Lower lobe of right lung (tissue), 2 donors: ENCODE measurements around the gene DPH3. TPM values are rescaled to one million over a fixed set of nuclear protein-coding genes. Genes with fewer than 3 reads are reported as not detected.

Experiments
- ATAC-seq, 2 donors: fragments of 200-7000 bp; cut with Tn5 transposase; one replicate each; pipeline ENCODE4 v1.9.1; 2020 to 2022; ENCODE audit warnings: mild to moderate bottlenecking in 2 of 2, moderate library complexity in 2 of 2
- DNase-seq: peaks from one replicate; pipeline ENCODE4 v3.0.0-alpha.2; 2020
- H3K27ac ChIP-seq: fragments of 200-600 bp; one replicate; pipeline ENCODE4 v1.8.0; 2022
- H3K27me3 ChIP-seq: fragments of 200-600 bp; one replicate; pipeline ENCODE4 v1.8.0; 2022; ENCODE audit warnings: low read depth
- H3K36me3 ChIP-seq: fragments of 200-600 bp; one replicate; pipeline ENCODE4 v1.8.0; 2022; ENCODE audit warnings: mild to moderate bottlenecking
- H3K4me1 ChIP-seq: fragments of 200-600 bp; one replicate; pipeline ENCODE4 v1.8.0; 2022
- H3K4me3 ChIP-seq: fragments of 200-600 bp; one replicate; pipeline ENCODE4 v1.8.0; 2022; ENCODE audit warnings: mild to moderate bottlenecking
- H3K9me3 ChIP-seq: fragments of 200-600 bp; one replicate; pipeline ENCODE4 v1.8.0; 2022
- intact Hi-C: fragments of 100-400 bp; cut with DNase I; formaldehyde crosslinking; loops from one replicate; pipeline ENCODE4 v1.11.0; 2022
- total RNA-seq: library from RNA; stranded (reverse); fragmentation: NEBNext Ultra II Directional; extraction: Animal tissue kit (Norgen Biotek cat#: 25700); gene quantifications from one replicate; pipeline ENCODE4 v1.2.1, GENCODE V29; 2021
- TF ChIP-seq, protein P1 (sequence below): fragments of 200-600 bp; IDR thresholded peaks from one replicate; pipeline ENCODE4 v1.8.0; 2022; ENCODE audit warnings: antibody characterized with exemption, mild to moderate bottlenecking
- donor health status: DM: no; HTN: yes; CAD: no; lungs with severe emphysema.

The DPH3 gene
- total RNA-seq, 1 donor from 2014 or later: 29.0 TPM

GRCh38 chr3:16290007-16290826, 25.5 kb upstream of the DPH3 start:
- DNase-seq: no peak
- H3K4me3 ChIP-seq: no peak overlapping the region
- H3K36me3 ChIP-seq: peaks cover 11% of the 10 kb centered on the region
- no peak overlapping the region for H3K27ac ChIP-seq
- TF ChIP-seq, protein P1, sequence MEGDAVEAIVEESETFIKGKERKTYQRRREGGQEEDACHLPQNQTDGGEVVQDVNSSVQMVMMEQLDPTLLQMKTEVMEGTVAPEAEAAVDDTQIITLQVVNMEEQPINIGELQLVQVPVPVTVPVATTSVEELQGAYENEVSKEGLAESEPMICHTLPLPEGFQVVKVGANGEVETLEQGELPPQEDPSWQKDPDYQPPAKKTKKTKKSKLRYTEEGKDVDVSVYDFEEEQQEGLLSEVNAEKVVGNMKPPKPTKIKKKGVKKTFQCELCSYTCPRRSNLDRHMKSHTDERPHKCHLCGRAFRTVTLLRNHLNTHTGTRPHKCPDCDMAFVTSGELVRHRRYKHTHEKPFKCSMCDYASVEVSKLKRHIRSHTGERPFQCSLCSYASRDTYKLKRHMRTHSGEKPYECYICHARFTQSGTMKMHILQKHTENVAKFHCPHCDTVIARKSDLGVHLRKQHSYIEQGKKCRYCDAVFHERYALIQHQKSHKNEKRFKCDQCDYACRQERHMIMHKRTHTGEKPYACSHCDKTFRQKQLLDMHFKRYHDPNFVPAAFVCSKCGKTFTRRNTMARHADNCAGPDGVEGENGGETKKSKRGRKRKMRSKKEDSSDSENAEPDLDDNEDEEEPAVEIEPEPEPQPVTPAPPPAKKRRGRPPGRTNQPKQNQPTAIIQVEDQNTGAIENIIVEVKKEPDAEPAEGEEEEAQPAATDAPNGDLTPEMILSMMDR: peak; percentile 83
- H3K27me3 ChIP-seq: no peaks in the 10 kb centered on the region
- H3K4me1 ChIP-seq: peaks cover 17% of the 10 kb centered on the region
- peak; percentile 78 to 80 for ATAC-seq
- H3K9me3 ChIP-seq: no peaks in the 10 kb centered on the region
- intact Hi-C loops: loop anchor here (5.0 kb wide), 1 partner anchor 262 kb away; no protein-coding TSS in a partner anchor

DNA sequence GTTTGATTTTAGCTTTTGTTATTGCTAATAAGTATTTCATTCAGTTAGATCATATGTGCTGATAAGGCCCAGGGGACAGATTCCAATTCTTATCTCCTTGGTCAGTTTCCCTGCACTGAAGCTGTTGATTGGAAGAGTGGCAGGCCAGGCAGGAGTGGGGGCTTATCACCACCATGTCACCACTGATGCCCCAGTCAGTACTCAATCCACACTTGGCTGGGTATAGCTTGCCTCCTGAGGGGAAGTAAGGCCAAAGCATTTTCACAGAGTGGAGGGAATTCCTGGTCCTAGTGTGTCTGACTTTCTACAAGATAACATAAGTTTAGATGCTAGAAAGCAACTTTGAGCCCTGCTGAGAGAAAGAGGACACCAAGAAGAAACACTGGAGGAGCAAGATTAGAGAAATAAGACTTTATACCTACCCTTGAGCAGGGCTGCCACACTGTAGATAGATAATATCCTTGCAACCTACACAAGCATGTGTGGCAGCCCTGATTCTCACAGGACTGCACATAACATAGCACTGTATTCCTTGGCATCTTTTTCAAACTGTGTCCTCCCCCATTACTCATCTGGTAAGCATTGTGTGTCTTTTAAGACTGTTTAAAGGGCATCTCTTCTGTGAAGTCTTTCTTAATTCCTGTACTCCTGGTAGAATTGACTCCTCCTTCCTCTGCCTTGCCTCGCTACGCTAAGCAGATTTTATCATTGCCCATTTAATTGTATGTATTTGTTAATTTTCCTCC, 24.6 kb upstream of the DPH3 start:
- Histone ChIP-seq H3K9me3 (no peaks in the 10 kb centered on the region), H3K27ac (no peak overlapping the region), H3K4me3 (no peak overlapping the region), H3K4me1 (peaks cover 17% of the 10 kb centered on the region), H3K36me3 (peaks cover 7% of the 10 kb centered on the region), H3K27me3 (no peaks in the 10 kb centered on the region)
- ATAC-seq: no peak
- TF ChIP-seq, protein P1: no peak
- DNase-seq: no peak
- intact Hi-C loops: no loop called here

DNA sequence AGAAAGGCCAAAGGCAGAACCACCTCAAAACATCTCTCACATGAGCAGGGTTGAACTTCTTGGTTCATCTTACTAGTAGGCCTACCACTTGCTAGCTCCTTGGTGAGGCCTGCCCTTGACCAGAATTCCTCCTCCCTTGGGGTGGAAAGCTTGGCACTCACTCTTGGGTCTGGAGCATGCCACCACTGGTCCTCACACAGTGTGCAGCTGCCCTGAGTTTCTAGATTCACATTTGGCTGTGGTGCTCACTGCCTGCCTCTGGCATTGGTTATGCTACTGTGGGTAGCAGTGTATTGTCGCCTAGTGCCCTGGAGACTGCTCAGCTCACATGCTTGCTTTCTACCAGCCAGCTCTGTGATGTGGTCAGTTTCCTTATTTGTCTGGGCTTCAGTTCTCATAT, 23.9 kb upstream of the DPH3 start:
- intact Hi-C loops: no loop called here
- no peak overlapping the region for H3K27ac ChIP-seq
- ATAC-seq: peak in 1 of 2 donors; percentile 43

DNA sequence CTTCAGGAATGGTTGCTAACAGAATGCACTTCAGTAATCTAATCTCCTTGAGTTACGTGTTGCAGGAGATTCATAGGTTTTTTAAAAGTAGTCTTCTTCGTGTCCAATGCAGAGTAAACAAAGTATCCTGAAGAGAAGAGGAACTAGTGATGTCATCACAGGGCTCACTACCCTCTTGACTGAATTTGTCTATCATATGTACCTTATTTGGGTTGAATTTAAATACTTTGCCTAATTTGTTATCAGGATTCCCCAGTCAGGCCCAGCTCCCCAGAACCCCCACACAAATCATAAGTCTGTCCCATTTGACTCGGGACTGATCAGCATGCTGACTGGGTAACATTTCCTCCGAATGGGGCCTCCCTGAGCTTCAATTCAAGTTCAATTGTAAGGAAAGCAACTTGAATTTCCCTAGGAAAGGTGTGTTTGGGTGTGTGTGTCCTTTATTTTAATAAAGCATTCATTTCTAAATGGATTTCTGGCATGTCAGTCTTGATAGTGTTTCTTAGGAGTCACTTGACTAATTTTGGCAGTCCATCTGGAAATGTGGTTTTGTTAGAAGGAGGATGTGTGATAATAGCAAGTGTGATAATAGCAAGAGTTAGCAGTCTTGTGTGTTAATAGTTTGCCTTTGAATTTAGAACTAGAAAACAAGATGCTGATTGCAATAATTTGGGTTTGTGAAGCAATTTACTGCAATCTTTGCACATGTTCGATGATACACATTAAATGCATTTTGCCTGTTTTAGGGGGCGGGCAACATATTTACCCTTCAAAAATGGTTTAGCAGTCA, 22.2 kb upstream of the DPH3 start:
- no peak for ATAC-seq
- no peak for DNase-seq
- H3K27ac ChIP-seq: peak overlapping the region; percentile 59
- H3K4me3 ChIP-seq: peak overlapping the region; percentile 33
- H3K36me3 ChIP-seq: peaks cover 7% of the 10 kb centered on the region
- no peaks in the 10 kb centered on the region for H3K9me3 ChIP-seq
- no peaks in the 10 kb centered on the region for H3K27me3 ChIP-seq
- TF ChIP-seq, protein P1: no peak
- intact Hi-C loops: no loop called here
- H3K4me1 ChIP-seq: peaks cover 17% of the 10 kb centered on the region

More for the DNA sequence above, 23.9 kb upstream of the DPH3 start:
- TF ChIP-seq, protein P1: no peak
- H3K9me3 ChIP-seq: no peaks in the 10 kb centered on the region
- peak overlapping the region; percentile 33 for H3K4me3 ChIP-seq
- DNase-seq: no peak
- H3K4me1 ChIP-seq: peaks cover 17% of the 10 kb centered on the region
- peaks cover 7% of the 10 kb centered on the region for H3K36me3 ChIP-seq
- no peaks in the 10 kb centered on the region for H3K27me3 ChIP-seq

DNA sequence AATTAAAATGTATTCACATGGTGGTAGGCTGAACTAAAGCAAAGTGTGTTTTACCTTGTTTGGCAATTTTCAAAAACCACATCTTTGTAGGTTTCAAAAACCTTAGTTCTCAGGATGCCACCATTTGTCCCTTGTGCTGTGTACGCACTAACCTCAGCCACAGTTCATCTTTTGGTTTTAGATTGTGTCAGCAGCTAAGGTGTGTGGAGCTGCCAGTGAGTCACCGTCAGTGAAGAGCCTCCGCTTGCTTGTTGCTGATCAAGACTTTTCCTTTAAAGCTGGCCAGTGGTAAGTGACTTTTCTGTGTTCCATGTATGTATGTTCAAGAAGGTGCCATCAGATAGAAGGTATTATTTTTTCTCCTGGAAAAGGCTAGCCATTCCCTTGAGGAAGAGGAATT, 21.4 kb upstream of the DPH3 start:
- DNase-seq: no peak
- peak overlapping the region; percentile 59 for H3K27ac ChIP-seq

More for the DNA sequence above, 21.4 kb upstream of the DPH3 start:
- intact Hi-C loops: no loop called here
- TF ChIP-seq, protein P1: no peak
- Histone ChIP-seq H3K4me1 (peaks cover 14% of the 10 kb centered on the region), H3K36me3 (peaks cover 7% of the 10 kb centered on the region), H3K9me3 (no peaks in the 10 kb centered on the region), H3K4me3 (peak overlapping the region; percentile 33), H3K27me3 (no peaks in the 10 kb centered on the region)
- ATAC-seq: peak; percentile 37 to 65
